Measurements from ENCODE around the gene PGRMC2. TPM values are rescaled to one million over a fixed set of nuclear protein-coding genes. Genes with fewer than 3 reads are reported as not detected.

The PGRMC2 gene, protein sequence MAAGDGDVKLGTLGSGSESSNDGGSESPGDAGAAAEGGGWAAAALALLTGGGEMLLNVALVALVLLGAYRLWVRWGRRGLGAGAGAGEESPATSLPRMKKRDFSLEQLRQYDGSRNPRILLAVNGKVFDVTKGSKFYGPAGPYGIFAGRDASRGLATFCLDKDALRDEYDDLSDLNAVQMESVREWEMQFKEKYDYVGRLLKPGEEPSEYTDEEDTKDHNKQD
- polyA plus RNA-seq (2011; rRNA removed) (15.9 and 24.8 TPM in 2 replicates), polyA minus RNA-seq (2011; rRNA and poly(A)+ RNA removed) (4.3 and 8.8 TPM in 2 replicates)

DNA sequence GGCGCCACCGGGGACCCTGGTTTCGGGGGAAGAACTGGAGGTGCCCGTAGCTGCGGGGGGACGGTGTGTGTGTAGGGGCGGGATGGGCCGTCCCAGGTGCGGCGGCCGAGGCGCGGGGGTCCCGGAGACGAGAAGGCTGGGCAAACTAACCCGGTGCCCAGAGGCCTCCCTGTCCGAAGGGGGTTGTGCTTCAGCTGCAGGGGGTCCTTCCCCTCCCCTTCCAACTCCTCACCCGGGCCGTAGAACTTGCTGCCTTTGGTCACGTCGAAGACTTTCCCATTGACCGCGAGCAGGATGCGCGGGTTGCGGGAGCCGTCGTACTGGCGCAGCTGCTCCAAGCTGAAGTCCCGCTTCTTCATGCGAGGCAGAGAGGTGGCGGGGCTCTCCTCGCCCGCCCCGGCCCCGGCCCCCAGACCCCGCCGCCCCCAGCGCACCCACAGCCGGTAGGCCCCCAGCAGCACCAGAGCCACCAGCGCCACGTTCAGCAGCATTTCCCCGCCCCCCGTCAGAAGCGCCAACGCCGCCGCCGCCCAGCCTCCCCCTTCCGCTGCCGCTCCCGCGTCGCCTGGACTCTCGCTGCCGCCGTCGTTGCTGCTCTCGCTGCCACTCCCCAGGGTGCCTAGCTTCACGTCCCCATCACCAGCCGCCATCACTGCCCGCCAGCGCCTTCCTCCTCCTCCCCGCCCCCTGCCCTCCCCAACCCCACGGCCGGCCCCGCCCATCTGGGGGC lies at the start of gene PGRMC2:
Gene PGRMC2, minus strand, starts transcription at position 673 of the 730 bp plus-strand sequence. Its CDS starts 23 bp downstream, at position 650.
- TF ChIP-seq, protein P1, sequence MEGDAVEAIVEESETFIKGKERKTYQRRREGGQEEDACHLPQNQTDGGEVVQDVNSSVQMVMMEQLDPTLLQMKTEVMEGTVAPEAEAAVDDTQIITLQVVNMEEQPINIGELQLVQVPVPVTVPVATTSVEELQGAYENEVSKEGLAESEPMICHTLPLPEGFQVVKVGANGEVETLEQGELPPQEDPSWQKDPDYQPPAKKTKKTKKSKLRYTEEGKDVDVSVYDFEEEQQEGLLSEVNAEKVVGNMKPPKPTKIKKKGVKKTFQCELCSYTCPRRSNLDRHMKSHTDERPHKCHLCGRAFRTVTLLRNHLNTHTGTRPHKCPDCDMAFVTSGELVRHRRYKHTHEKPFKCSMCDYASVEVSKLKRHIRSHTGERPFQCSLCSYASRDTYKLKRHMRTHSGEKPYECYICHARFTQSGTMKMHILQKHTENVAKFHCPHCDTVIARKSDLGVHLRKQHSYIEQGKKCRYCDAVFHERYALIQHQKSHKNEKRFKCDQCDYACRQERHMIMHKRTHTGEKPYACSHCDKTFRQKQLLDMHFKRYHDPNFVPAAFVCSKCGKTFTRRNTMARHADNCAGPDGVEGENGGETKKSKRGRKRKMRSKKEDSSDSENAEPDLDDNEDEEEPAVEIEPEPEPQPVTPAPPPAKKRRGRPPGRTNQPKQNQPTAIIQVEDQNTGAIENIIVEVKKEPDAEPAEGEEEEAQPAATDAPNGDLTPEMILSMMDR (IDR thresholded peaks at IDR 0.05; ENCODE audit: insufficient read depth, low read depth, low read length) = no peak
- ChIA-PET POLR2A (interaction anchor here (0.5 to 1.1 kb wide), 6 partner anchors 34 to 189 kb away, joined by 3 to 14 read pairs (median 6); no protein-coding TSS in a partner anchor), CTCF (no interaction called here)
- no peak for DNase-seq (ENCODE audit: low read depth)
- Histone ChIP-seq H3K36me3 (ENCODE audit: control insufficient read depth, insufficient read depth, low read length) (no peaks in the 10 kb centered on the region), H3K27me3 (ENCODE audit: control insufficient read depth, insufficient read depth, low read length) (no peaks in the 10 kb centered on the region), H3K4me3 (ENCODE audit: low read depth, low read length) (peak within 1 kb of the TSS; percentile 93)

DNA sequence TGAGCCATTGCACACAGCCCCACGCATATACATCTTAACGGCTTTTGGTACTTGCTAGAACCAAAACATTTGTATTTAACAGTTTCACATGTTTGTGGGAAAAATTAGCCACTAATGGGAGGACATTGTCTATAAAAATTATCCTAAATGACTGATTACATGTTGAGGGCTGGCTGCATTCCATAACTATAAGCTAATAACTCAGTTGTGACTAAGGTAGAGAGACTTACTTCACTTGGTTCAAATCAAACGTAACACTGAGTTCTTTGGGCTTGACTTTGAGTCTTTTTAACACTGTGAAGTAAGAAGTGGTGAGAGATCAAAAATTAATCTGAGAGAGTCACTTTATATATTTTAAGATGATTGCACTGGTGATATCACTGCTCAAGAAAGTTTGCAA lies 47.9 kb upstream of the PGRMC2 start:
- H3K27me3 ChIP-seq (ENCODE audit: control insufficient read depth, insufficient read depth, low read length) = no peaks in the 10 kb centered on the region
- ChIA-PET POLR2A (no interaction called here), CTCF (interaction anchor here (1.2 kb wide), 1 partner anchor 9 kb away, joined by 5 read pairs; no protein-coding TSS in a partner anchor)
- TF ChIP-seq, protein P1 (IDR thresholded peaks at IDR 0.05; ENCODE audit: insufficient read depth, low read depth, low read length) = no peak
- no peak overlapping the region for H3K4me3 ChIP-seq (ENCODE audit: low read depth, low read length)
- H3K36me3 ChIP-seq (ENCODE audit: control insufficient read depth, insufficient read depth, low read length) = no peaks in the 10 kb centered on the region
- DNase-seq (ENCODE audit: low read depth) = no peak

DNA sequence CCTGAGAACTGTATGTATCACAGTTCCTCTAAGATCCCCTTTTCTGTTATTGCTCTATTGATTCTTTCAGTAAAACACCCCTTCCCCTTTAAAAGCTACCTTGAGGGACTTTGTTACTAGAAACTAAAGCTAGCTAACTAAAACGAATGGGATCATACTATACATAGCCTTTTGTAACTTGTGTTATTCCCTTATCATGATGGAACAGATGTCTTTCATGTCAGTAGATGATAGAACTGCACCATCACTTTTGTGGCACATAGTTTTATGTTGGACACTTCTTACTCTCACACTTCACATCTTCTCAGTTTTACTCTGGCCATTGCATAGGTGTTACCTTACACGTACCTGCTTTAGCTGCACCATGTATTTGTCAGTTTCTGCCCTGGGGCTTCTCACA lies 46.6 kb upstream of the PGRMC2 start:
- DNase-seq (ENCODE audit: low read depth) = no peak
- TF ChIP-seq, protein P1 (IDR thresholded peaks at IDR 0.05; ENCODE audit: insufficient read depth, low read depth, low read length) = no peak
- ChIA-PET POLR2A (no interaction called here), CTCF (no interaction called here)
- Histone ChIP-seq H3K36me3 (ENCODE audit: control insufficient read depth, insufficient read depth, low read length) (no peaks in the 10 kb centered on the region), H3K4me3 (ENCODE audit: low read depth, low read length) (no peak overlapping the region), H3K27me3 (ENCODE audit: control insufficient read depth, insufficient read depth, low read length) (no peaks in the 10 kb centered on the region)

DNA sequence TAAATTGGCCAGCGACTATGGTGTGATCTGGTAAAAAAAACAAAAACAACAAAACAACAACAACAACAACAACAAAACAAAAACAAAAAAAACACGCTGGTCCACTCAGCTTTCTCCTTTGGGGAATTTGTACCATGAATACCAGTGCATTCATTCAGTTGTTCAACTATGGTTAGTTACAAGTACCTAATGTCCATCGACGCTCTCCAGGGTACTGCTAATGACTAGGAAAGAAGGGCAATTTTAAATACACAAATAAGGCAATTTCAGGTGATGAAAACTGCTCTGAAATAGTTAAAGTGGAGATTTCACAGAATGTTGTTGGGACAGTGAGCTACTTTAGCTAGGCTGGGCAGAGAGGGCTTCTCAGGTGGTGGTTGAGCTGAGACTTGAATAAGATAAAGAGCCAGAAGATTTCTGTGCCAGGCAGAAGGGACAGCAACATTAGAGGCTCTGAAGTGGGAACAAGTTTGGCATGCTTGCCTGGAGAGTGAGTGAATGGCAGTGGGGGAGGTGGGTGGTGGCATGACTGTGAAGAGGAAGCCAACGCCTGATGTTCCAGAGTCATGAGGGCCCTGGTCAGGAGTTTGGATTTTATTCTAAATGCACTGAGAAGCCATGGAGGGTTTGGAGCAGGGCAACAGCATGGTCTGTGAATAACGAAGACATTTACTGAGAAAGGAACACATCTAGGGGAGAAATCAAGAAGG lies 45.9 kb upstream of the PGRMC2 start:
- Histone ChIP-seq H3K4me3 (ENCODE audit: low read depth, low read length) (no peak overlapping the region), H3K36me3 (ENCODE audit: control insufficient read depth, insufficient read depth, low read length) (no peaks in the 10 kb centered on the region), H3K27me3 (ENCODE audit: control insufficient read depth, insufficient read depth, low read length) (no peaks in the 10 kb centered on the region)
- DNase-seq (ENCODE audit: low read depth) = no peak
- CTCF ChIA-PET = no interaction called here
- TF ChIP-seq, protein P1 (IDR thresholded peaks at IDR 0.05; ENCODE audit: insufficient read depth, low read depth, low read length) = no peak
- POLR2A ChIA-PET = no interaction called here

DNA sequence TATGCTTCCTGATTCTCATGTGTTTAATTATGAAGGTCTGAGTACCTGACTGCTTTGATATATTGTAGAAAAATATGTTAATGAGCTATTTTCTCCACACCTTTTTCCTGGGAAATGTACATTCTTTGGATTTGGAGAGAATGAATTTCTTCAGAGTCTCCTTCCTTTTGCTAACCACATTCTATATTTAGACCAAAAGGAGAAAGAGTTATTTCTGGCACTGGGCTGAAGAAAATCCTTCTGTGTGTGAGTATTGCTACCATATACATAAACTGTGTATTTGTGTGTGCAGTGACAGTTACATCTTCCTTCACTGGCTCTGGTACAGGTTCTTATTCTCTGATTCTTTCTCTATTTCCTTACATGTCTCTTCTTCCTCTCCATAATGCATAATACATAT lies 44.5 kb upstream of the PGRMC2 start:
- no peak for DNase-seq (ENCODE audit: low read depth)
- no peaks in the 10 kb centered on the region for H3K27me3 ChIP-seq (ENCODE audit: control insufficient read depth, insufficient read depth, low read length)
- ChIA-PET POLR2A (interaction anchor here (0.6 kb wide), 2 partner anchors 19 to 139 kb away, joined by 3 to 4 read pairs; no protein-coding TSS in a partner anchor), CTCF (no interaction called here)
- TF ChIP-seq, protein P1 (IDR thresholded peaks at IDR 0.05; ENCODE audit: insufficient read depth, low read depth, low read length) = no peak
- H3K36me3 ChIP-seq (ENCODE audit: control insufficient read depth, insufficient read depth, low read length) = no peaks in the 10 kb centered on the region
- no peak overlapping the region for H3K4me3 ChIP-seq (ENCODE audit: low read depth, low read length)
